SK-N-DZ (cell line): ENCODE results near the gene FBXO17. TPM values are rescaled to one million over a fixed set of nuclear protein-coding genes. Genes with fewer than 3 reads are reported as not detected.
"Not testable (repeated sequence)": the region's sequence is repeated elsewhere in the genome, so short reads cannot be mapped to it uniquely, and the experiment has no call there.

Experiments
- DNase-seq: peaks from one replicate; pipeline ENCODE4 v3.0.0-alpha.2; 2015; ENCODE audit warnings: low spot score
- polyA plus RNA-seq, 2 experiments: library from polyadenylated mRNA; depleted of rRNA; stranded (reverse); fragments of >200 nt; gene quantifications; 2 replicates each; pipeline ENCODE4 v1.2.3, GENCODE V29; 2014

Gene FBXO17, protein sequence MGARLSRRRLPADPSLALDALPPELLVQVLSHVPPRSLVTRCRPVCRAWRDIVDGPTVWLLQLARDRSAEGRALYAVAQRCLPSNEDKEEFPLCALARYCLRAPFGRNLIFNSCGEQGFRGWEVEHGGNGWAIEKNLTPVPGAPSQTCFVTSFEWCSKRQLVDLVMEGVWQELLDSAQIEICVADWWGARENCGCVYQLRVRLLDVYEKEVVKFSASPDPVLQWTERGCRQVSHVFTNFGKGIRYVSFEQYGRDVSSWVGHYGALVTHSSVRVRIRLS
- 11.6 and 22.8 TPM in 2 replicates for polyA plus RNA-seq (2014; cell fraction: cytosol; rRNA removed)
- polyA plus RNA-seq (2014; cell fraction: nucleus; rRNA removed), result 16.7 and 17.5 TPM in 2 replicates

- peak; percentile 38 for DNase-seq
Measured at GRCh38 chr19:38975214-38975860, at the start of gene FBXO17. Gene FBXO17 (minus strand): TSS chr19:38975742. CDS start chr19:38950319, 25,423 bp downstream.

DNA sequence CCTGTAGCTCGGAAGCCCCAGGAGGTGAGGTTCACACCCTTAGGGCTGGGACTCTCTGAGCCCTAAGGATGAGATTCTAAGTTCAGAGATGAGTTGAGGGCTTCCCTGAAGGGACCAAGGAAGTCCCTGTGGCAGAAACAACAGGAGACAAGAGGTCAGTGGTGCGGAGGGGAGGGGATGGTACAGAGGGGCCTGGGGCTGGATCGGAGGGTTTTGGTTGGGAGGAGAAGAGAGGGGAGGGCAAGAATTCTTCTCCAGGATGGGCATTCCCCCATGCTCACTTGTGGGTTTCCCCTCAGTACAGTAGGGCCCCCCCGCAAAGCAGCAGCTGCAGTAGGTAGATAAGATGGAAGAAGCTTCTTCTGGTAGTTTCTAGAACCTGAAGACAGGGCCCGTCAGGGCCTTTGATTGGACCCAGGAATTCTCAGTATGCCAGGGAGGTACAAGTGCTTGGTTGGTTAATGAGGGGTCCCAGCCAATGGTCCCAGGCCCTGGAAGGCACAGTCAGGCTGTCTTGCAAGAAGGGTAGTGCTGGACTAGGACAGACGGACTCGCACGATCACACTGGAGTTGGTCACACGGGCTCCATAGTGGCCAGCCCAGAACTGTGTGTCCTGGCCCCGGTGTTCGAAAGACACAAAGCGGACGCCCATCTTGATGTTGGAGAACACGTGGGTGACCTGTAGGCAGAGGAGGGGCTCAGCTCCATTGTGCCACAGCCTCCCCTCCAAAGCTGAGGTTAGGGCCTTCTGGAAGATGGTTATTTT, 49.5 kb upstream of the FBXO17 start:
- no peak for DNase-seq

DNA sequence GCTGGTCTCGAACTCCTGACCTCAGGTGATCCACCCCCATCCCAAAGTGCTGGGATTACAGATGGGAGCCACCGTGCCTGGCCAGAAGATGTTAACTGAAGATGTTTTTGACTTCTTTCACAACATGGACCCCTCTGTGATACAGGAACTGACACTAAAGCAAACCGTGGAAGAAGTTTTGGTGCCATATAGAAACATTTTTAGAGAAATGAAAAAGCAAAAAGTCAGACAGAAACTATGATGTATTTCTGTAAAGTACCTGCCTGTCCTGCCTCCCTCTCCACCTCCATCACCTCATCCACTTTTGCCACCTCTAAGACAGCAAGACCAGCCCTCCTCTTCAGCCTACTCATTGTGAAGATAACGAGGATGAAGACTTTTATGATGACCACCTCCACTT, 45.5 kb upstream of the FBXO17 start:
- no peak for DNase-seq

DNA sequence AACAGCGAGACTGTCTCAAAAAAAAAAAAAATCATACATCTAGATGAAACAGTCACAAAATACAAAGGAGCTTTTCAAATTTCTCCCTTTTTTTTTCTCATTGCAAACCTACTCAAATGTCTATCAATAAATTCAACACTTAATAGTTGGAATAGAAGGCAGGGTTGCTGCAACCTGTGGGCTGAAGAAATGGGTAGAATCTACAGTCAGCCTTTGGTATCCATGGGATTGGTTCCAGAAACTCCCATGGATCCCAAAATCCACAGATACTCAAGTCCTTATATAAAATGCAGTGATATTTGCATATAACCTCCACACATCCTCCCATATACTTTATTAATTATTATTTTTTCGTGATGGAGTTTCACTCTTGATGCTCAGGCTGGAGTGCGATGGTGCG, 42.1 kb upstream of the FBXO17 start:
- no peak for DNase-seq

DNA sequence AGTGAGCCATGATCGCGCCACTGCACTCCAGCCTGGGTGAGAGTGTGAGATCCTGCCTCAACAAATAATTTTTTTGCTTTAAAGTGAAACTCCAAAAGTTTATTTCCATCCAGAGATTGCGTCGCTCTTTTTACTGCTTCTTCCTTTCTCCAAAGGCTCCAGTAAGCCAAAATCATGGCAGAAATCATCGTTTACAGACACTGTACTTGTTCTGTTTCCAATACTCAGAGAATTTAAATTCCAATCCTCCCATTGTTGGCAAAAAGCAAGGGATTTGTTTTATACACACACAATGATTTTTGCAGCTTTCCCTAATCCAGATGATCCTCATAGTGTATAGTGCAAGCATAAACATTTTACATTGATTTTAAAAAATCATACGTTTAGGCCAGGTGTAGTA, 41.5 kb upstream of the FBXO17 start:
- no peak for DNase-seq

DNA sequence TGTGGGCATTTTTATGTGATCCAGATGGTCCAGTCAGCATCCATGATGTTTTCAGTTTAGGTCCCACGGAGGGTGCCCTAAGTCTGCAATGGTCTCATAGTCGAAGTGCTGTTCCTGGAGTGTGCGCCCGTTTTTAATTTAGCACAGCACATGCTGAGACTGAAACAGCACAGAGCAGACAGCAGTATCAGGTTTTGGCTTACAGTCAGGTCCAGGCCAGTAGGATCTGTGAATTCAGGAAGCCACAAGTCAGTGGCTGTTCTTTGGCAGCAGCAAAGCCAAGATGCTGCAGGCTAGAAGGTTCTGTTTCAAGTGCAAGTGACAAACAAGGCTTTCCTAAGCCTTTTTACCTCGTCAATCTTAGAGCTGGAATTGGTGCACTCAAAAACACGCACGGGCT, 38.5 kb upstream of the FBXO17 start:
- DNase-seq, result no peak

DNA sequence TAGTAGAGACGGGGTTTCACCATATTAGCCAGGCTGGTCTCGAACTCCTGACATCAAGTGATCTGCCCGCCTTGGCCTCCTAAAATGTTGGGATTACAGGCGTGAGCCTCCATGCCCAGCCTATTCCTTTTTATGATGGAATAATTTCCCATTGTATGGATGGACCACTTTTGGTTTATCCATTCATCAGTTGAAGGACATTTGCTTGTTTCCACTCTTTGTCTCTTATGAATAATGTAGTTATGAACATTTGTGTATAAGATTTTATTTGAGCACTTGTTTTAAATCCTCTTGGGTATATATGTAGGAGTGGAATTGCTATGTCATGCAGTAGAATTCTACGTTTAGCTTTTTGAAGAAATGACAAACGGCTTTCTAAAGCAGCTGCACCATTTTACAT, 33.5 kb upstream of the FBXO17 start:
- no peak for DNase-seq

DNA sequence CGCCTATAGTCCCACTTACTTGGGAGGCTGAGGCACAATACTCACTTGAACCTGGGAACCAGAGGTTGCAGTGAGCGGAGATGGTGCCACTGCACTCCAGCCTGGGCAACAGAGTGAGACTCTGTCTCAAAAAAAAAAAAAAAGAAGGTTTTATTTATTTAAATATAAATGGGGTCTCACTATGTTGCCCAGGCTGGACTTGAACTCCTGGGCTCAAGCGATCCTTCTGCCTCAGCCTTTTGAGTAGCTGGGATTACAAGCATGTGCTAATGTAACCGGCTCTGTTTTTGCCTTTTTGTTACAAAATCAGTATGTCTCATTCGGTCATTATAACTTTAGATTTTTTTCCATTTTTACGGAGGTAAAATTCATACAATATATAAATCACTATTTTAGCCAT, 32.6 kb upstream of the FBXO17 start:
- DNase-seq, result no peak

DNA sequence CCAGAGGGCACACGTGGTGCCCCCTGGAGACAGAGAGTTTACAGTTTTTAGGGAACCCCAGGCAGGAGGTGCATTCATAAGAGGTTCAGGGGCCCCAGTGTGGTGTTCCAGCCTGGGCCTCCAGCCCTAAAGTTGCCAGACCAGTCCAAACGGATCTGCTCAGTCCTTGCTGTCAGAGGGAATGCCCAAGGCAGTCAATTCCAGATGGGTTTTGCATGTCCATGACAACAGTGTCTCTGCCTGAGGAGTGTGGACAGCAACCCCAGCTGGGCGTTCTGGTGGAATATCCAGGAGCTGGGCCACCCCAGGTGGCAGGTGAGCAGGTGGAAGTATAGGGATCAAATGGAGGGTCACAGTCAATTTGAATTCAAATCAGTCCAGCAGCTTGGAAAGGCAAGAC, 31.6 kb upstream of the FBXO17 start:
- DNase-seq, result no peak

GRCh38 chr19:39004403-39004802, 28.9 kb upstream of the FBXO17 start:
- DNase-seq, result no peak

- no peak for DNase-seq
Measured at GRCh38 chr19:39003796-39004195, 28.3 kb upstream of the FBXO17 start.

DNA sequence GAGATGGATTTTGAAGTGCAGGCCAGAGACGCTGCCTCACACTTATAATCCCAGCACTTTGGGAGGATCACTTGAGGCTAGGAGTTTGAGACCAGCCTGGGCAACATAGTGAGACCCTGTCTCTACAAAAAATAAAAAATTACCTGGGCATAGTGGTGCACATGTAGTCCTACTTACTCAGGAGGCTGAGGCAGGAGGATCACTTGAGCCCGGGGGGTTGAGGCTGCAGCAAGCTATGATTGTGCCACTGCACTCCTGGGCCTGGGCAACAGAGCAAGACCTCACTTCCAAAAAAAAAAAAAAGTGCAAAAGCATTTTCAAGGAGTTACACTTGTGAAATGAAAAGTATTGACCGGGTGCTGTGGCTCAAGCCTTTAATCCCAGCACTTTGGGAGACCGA, 27.6 kb upstream of the FBXO17 start:
- no peak for DNase-seq

DNA sequence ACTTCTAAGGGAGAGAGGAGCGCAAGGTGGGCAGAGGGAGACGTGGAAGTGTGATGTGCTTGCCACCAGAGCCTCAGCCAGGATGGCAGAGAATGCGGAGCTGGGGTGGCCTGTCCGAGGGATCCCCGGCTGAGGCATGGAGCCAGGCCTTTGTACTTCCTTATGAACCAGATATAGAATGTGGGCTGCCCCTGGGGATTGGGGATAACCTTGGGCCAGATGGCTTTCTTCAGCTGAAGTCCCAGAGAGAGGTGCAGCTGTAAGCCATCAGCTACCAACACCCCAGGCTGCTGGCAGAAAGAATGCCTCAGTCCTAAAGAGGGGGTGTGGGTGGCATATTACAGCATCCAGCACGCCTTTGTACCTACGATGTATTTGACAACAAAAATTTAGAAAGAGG, 25.5 kb upstream of the FBXO17 start:
- no peak for DNase-seq

DNA sequence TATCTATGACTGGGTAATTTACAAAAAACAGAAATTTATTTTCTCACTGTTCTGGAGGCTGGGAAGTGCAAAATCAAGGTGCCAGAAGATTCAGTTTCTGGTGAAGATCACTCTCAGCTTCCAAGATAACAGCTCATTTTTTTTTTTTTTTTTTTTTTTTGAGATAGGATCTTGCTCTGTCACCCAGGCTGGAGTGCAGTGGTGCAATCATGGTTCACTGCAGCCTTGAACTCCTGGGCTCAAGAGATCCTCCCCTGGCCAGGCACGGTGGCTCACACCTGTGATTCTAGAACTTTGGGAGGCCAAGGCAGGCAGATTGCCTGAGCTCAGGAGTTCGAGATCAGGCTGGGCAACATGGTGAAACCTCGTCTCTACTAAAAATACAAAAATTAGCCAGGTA, 22.0 kb upstream of the FBXO17 start:
- DNase-seq, result not testable (repeated sequence)

- DNase-seq, result no peak
Measured at GRCh38 chr19:38993271-38993670, 17.7 kb upstream of the FBXO17 start.

DNA sequence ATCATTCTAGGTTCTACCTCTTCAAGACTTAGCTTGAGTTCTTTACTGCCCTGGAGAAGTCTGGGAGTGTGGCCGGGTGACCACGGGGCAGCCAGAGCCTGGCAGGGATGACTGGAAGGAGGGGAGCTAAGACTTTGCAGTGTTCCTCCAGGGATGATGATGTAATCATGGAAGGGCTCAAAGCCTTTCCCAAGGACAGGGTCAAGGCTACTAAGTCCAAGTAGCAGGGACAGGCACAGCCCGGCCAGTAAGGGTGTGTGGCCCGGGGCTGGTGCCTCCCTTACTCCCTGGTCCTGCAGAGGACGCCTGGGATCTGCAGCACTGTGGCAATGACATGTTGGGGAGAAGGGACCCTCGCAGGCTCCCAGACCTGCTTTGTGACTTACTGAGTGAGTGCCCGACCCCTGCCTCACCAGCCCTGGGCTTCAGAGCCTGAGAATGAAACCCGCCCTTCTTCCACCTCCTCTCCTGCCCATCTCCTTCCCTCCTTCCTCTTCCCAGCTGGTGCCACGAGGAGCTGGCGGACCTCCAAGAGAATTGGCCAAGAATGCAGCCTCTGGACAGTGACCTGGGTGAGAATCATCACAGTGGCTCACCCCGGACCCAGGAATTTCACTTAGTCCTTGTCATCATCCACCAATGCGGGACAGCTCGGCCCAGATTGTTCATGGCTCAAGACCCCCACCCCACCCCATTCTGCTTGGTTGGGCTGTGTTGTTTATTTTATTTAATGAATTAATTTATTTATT, 15.6 kb upstream of the FBXO17 start:
- no peak for DNase-seq

DNA sequence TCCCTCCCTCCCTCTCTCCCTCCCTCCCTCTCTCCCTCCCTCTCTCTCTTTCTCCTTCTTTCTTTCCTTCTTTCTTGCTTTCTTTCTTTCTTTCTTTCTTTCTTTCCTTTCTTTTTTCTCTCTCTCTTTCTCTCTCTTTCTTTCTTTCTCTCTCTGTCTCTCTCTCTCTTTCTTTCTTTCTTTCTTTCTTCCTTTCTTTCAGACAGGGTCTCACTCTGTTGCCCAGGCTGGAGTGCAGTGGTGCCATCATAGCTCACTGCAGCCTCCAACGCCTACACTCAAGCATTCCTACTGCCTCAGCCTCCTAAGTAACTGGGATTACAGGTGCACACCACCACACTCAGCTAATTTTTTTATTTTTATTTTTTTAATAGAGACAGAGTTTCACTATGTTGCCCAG, 14.1 kb upstream of the FBXO17 start:
- not testable (repeated sequence) for DNase-seq

- DNase-seq, result peak; percentile 52
Measured at GRCh38 chr19:38989066-38989605, 13.6 kb upstream of the FBXO17 start.

GRCh38 chr19:38988627-38989026, 13.1 kb upstream of the FBXO17 start:
- DNase-seq, result not testable (repeated sequence)

- not testable (repeated sequence) for DNase-seq
Measured at GRCh38 chr19:38987745-38988144, 12.2 kb upstream of the FBXO17 start.

DNA sequence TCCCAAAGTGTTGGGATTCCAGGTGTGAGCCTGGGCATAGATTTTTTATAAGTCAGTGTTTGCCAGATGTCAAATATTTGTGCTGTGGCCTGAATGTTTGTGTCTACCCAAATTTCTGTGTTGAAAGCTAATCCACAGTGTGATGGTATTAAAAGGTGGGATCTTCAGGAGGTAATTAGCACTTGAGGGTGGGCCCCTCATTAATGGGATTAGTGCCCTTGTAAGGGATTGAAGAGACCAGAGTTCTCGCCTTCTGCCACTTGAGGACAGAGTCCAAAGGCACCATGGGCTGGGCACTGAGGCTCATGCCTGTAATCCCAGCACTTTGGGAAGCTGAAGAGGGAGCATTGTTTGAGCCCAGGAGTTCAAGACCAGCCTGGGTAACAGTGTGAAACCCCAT, 9.7 kb upstream of the FBXO17 start:
- DNase-seq, result no peak
